Activated CD8-positive, alpha-beta memory T cell treated with anti-CD3 and anti-CD28 coated beads, Interleukin-2, amount 50 U/mL, for 1 hour (primary cell): ENCODE data around the gene XPO4.
"Not testable (repeated sequence)": the region's sequence is repeated elsewhere in the genome, so short reads cannot be mapped to it uniquely, and the experiment has no call there.

Experiments used
- DNase-seq: peaks from one replicate; pipeline ENCODE4 v3.0.0-alpha.2; 2020; ENCODE audit errors: extremely low read depth

Gene XPO4

DNA sequence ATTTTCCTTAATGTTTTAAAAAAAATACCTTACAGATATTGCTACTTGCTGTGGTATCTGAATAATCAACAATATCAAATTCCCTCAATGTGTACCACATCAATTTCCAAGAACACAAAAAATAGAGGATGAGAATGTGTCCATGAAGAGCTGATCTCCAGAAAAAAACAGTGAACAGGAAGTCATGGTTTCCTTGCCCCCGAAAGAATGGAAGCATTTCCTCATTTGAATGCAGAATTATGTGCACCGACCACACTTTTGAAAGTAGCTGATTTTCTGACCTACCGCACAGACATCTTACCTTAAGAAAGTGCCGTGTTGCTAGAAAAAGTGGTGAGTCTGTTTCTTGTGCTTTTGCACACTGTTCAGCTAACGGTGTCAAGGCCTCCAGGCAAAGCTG lies 115.4 kb downstream of the XPO4 start:
- DNase-seq: no peak

DNA sequence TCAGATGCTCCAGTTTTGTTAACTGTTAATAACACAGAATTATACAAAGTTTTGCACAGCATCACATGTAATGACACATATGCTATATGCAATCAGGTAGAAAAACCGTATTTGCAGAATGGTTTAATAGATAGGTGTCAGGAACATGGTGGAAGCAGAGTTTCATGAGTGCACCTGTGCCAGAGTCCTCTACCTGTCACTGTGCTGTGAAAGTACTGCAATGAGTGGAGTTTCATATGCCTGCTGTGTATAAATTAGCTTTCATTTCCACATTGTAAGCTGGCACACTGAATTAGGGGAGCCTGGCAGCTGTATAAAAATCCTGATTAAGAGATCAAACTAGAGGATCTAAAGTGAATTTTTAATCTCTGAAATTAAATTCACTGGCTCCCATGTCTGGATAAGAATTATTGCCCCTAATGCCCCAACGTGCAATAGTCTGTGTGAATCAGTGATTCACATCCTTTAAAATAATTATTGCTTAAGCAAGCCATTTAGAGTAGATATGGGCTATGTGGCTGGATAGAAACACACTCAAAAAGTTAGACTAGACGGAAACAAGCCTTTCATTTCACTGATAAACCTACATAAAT lies 120.3 kb downstream of the XPO4 start:
- DNase-seq: no peak

DNA sequence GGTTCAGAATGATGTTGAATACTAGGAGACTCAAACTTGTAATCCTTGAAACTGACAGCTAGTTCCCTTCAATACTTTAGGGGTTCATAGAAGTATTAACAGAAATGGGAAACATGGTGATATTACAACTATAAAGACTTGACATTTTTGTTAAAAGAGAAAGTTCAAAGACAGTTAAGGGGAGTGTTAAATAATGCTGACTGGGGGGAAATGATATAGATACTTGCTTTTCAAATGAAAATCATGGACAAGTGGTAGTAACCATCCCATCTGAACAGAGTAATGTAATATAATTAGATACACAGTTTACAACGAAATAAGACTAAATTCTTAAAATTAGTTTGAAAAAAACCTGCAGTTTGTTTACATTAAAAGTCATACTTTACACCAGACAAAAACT lies 122.2 kb downstream of the XPO4 start:
- no peak for DNase-seq

DNA sequence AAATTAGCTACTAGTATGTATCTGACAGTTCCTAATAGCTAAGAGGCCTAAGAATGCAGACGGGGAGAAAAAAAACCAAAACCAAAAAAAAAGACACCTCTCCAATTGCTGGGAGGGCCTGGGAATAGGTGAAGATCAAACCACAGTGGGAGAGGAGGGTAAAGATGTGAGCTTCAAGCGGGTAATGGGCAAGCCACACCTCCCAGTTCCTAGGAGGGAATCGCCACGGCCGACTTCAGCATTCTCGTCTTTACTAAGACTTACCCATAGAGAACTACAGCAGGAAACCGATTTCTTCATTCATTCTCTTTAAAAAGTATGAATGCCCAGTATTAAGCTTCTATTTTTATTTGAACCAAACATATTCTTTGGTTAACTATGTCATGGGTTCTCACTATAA lies 123.1 kb downstream of the XPO4 start:
- DNase-seq: no peak

DNA sequence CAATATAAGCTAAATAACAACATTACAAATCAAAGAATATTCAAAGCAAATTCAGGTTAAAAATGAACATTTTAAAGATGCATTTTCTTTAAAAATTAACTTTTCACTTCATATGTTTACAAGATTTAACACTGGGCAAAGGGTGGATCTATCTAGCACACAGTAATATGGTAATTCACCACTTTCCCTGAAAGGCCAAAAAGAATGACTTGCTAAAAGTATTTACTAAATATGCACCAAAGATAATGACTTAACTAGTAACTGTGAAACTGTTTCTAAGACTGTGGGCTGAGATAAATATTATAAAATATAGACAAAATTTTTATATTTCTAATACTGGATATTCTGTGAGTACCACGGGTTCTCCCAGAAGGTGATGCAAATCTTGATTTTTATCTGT lies 124.2 kb downstream of the XPO4 start:
- no peak for DNase-seq

DNA sequence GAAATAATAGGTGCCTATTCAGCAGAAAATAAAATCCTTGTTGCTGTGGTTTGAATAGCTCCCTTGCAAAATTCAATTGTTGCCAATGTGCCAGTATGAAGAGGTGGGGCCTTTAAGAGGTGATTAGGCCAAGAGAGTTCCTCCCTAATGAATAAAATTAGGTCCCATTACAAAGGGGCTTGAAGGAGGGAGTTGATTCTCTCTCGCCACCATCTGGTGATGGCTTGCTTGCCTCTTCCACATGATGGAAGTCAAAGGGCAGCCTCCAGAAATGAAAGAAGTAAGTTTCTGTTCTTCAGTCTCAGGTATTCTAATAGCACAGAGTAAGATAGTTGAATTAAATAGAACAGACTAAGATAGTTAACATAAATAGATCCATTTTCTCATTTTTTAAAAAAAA lies 125.8 kb downstream of the XPO4 start:
- no peak for DNase-seq

DNA sequence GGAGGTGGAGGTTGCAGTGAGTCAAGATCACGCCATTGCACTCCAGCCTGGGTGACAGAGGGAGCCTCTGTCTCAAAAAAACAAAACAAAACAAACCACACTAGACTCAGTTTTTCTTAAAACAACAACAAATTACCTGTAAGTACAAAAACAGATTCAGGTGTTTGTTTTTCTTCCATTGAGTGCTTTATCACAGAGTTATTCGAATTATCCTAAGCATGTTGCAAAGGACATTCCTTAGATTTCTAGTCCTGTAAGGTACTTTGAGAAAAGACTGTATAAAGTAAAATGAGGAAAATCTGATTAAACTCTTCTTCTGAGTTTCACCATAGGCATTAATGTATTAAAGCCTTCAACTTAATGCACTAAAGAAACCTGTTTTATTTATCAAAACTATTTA lies 126.6 kb downstream of the XPO4 start:
- DNase-seq: no peak

DNA sequence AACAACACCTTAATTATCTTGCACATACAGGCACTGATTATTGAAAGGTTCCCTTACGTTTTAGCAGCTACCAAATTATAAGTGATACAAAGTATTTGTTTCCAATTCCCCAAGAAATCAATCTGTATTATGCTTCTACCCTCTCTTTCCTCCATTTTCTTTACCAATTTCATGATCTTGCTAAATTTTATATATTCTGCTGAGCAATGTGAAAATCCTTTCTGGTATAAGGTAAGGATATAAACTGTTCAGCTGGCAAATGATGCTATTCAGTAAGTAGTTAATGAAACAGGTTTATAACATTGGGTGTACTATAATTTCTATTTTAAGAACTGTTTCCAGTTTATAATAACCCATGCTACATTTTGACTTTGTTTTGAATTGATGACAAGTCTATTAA lies 127.8 kb downstream of the XPO4 start:
- no peak for DNase-seq

DNA sequence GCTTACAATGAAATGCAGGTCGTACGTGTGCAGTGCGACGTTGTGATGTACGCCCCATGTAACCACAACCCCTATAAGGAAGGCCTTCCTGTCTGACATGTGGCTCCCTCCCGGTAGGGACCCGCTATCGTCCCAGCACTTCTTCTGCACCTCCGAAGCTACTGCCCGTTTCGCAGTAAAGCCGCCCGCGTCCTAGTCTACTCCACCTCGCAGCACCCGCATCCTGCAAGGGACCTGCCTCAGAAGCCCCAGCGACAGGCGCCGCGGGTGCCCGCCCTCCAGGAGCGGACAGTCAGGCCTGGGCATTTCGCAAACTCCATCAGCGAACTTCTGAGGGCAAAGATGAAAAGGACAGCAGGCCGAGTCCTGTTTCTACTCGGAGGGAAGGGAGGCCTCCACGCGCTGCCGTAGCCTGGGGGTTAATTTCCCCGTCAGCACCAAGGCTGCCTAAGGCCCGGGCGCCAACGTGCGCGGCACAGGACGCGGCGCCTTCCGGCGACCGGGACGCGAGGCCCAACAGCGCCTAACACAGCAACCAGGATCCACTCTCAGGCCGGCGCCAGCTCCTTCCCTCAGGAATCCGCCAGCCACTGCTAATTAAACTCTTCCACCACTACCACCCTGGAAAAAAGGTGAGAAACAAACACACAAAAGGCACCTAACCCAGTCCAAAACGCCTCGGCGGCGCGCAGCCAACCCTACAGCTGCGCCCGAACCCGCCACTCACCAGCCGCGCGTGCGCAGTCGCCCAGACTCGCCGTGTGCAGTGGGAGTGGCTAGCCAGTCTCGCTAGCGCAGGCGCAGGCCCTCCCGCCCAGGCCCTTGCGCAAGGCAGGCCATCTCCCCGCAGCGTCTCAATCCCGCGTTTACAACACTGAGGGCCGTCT lies 129.1 kb downstream of the XPO4 start, which contains the start of gene EEF1AKMT1:
EEF1AKMT1 (minus strand) TSS at position 768 of the 887 bp plus-strand sequence. CDS start 16,363 bp downstream, outside the sequence.
- DNase-seq: peak; percentile 80

DNA sequence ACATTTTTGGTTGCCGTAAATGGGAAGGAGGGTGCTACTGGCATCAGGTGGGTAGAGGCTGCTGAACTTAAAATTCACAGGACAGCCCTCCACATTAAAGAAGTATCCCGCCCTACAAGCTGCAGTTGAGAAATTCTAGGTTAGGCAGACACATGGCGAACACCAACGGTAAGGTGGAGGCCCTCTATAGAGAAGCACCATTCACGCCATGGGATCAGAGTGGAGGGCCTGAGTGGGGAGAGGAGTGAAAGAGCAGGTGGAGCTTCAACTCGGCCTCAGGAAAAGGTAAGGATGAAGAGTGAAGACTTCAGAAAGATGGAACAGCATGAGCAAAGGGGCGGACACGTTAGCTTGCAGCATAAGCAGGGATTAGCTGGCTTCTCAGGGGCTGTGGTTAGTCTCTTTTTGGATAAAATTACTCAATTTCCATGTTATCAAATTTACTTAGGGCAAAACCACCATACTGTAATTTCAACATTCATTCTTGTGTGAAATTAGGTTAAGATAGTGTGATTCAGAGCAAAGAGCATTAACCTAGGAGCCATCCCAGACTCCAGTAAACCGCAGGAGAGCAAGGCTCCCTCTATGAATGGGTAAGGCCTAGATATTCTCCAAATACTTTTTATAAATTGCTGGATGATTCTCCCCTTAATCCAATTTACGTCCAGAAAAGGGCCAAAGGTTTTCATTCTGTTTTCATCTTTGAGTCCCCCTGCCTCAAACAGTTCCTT lies 130.0 kb downstream of the XPO4 start:
- no peak for DNase-seq

DNA sequence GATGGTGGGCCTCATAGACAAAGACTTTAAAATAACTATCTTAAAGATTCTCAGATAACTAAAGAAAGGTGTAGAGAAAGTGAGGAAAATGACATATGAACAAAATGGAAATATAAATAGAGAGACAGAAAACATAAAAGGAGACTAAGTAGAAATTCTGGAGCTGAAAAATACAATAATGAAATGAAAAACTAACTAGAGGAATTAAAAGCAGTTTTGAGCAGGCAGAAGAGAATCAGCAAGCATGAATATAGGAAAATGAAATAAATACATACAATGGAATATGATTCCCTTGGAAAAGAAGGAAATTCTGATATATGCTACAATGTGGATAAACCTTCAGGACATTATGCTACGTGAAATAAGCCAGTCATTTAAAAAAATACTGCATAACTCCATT lies 132.7 kb downstream of the XPO4 start:
- no peak for DNase-seq

DNA sequence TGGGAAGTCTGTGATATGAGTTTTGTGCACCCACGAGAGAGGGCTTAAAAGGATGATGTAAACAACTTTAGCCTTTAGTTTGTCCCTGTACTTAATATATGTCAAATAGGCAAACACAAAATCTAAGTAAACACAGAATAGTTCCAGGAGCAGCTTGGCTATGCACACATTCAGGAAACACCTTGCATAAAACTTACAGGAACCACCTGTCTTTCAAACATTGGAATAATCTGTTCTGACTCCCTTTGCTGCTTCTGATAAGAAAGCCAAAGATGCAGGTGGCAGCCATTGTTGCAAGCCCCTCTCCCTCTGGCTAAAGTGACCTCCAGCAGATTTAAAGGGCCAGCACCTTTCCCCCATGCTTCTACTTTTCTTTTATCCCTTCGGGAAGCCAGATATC lies 133.5 kb downstream of the XPO4 start:
- no peak for DNase-seq

DNA sequence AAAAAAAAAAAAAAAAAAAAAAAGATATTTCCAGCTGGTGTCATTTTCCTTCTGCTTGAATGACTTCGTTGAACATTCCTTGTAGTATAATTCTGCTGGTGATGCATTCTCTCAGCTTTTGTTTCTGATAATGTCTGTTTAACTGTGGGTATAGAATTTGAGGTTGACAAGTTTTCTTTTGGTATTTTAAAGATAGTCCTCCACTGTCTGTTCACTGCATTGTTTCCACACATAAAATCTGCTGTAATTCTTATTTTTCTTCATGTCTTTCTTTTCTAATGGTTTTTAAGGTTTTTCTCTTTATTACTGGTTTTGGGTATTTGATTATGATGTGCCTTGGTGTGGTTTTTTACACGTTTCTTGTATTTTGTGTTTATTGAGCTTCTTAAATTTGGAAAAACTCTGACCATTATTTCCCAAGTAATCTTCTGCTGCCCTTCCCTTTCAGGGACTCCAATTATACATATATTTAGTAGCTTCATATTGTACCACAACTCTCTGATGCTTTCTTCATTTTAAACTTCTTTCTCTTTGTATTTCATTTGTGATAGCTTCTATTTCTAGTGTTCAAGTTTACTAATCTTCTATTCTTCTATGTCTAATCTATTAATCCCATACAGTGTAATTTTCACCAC lies 135.1 kb downstream of the XPO4 start:
- no peak for DNase-seq

DNA sequence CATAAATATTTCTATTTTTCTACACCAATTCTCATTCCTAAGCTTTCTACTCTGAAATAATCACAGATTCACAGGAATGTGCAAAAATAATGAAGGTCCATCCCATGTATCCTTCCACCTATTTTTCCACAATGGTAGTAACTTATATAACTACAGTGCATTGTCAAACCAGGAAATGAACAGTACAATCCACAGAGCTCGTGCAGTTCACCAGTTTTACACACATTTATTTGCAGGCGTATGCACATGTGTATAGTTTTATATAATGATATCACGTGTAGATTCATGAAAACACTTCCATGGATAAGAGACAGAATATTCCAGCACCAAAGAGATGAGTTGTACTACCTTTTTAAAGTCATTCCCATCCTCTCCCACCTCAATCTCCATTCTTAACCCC lies 141.7 kb downstream of the XPO4 start:
- no peak for DNase-seq

DNA sequence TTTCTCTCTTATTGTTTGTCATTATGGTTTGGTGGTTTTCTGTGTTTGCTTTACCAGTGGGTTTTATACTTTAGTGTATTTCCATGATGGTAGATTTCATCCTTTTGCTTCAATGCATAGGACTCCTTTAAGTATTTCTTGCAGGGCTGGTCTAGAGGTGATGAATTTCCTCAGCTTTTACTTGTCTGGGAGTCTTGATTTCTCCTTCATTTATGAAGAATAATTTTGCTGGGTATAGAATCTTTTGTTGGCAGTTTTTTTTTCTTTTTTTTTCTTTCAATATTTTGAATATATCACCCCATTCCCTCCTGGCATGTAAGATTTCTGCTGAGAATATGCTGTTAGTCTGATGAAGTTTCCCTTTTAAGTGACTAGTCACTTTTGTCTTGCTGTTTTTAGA lies 148.5 kb downstream of the XPO4 start:
- DNase-seq: no peak

DNA sequence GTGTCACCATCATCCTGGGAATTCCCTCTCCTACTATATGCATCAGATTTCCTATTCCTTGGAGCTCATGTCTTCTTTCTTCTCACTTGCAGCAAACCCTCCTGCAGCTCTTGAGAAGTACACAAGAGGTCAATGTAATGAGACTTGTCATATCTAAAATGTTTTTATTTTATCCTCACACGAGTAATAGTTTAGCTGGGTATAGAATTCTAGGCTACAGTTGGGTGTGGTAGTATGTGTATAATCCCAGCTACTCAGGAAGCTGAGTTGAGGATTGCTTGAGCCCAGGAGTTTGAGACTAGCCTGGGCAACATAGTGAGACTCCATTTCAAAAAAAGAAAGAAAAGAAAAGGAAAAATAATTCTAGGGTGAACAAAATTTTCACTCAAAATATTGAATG lies 153.2 kb downstream of the XPO4 start:
- DNase-seq: no peak

DNA sequence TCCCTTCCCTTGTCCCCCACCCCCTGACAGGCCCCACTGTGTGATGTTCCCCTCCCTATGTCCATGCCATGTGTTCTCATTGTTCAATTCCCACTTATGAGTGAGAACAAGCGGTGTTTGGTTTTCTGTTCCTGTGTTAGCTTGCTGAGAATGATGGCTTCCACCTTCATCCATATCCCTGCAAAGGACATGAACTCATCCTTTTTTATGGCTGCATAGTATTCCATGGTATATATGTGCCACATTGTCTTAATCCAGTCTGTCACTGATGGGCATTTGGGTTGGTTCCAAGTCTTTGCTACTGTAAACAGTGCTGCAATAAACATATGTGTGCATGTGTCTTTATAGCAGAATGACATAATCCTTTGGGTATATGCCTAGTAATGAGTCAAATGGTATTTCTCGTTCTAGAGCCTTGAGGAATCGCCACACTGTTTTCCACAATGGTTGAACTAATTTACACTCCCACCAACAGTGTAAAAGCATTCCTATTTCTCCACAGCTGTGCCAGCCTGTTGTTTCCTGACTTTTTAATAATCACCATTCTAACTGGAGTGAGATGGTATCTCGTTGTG lies 158.6 kb downstream of the XPO4 start:
- not testable (repeated sequence) for DNase-seq

DNA sequence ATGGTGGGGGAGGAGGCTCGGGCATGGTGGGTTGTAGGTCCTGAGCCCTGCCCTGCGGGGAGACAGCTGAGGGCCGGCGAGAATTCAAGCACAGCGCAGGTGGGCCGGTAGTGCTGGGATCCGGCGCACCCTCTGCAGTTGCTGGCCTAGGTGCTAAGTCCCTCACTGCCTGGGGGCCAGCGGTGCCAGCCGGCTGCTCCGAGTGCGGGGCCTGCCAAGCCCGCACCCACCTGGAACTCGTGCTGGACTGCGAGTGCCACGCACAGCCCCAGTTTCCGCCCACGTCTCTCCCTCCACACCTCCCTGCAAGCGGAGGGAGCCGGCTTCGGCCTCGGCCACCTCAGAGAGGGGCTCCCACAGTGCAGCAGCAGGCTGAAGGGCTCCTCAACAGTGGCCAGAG lies 162.5 kb downstream of the XPO4 start:
- DNase-seq: no peak

DNA sequence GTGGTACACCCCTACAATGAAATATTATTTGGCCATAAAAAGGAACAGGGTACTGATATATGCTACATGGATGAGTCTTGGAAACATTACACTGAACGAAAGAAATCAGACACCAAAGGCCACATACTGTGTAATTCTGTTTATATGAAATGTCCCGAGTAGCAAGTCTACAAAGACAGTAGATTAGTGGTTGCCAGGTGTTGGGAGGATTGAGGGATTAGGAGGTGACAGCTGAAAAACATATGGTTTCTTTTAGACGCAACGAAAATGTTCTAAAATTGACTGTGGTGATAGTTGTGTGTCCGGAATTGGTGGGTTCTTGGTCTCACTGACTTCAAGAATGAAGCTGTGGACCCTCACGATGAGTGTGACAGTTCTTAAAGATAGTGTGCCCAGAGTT lies 163.9 kb downstream of the XPO4 start:
- DNase-seq: no peak

DNA sequence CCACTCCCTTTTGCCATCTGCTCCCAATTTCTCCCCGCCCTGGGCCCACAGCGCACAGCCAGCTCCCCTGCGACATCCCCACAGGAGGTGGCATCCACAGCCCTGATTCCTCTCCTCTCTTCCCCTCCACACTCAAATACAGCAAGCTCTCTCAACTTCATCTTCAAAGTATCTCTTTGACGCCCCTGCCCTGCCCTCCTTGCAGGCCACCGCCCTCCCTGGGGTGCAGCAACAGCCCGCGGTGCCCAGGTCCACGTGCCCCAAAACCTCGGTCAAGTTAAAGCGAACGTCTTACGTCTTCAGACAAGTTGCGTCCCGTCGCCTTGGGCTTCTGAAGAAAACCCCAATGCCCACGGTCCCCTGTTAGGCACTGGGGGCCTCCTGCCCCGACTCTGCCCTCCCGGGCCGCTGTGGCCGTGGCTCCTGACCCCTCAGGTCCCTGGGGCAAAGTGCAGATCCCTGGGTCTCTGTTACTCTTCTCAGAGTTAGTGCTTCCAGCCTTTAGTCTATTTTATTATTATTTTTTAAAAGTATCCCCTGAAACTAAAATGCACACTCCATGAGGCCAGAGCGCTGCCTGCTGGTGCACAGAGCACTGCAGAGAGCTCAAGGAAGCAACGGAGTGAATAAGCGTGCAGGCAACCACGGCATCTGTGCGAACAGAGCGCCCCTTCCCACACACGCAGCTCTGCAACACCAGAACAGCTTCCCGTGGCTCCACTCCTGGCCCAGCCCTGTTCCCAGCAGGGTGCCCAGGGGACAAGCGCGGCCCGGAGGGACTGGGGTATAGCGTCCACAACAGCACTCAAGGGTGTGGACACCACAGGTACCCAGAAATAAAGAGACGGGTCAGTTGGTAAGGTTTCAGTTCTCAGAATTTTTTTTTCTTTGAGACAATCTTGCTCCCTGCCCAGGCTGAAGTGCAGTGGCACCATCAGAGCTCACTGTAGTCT lies 172.6 kb downstream of the XPO4 start:
- no peak for DNase-seq
